ENCODE data around the gene PPM1H.

PPM1H gene

GRCh38 chr12:62793256-62794217 lies 141.4 kb downstream of the PPM1H start:
- Histone ChIP-seq H3K4me1 (ENCODE audit: insufficient read depth, low read length, poor library complexity, severe bottlenecking) (no peaks in the 10 kb centered on the region), H3K9me3 (ENCODE audit: insufficient read depth, low read depth, low read length) (no peaks in the 10 kb centered on the region), H4K20me1 (ENCODE audit: insufficient read depth, low read length, poor library complexity, severe bottlenecking) (no peaks in the 10 kb centered on the region), H3K4me3 (ENCODE audit: low read length, poor library complexity, severe bottlenecking) (no peak overlapping the region), H3K79me2 (ENCODE audit: insufficient read depth, low read length) (no peaks in the 10 kb centered on the region), H2AFZ (ENCODE audit: low read length) (no peak overlapping the region), H3K9ac (ENCODE audit: low read depth, low read length, poor library complexity, severe bottlenecking) (no peak overlapping the region), H3K27me3 (ENCODE audit: insufficient read depth, low read length, poor library complexity, severe bottlenecking) (no peaks in the 10 kb centered on the region), H3K9me2 (replicated peaks; ENCODE audit: low read depth, low read length) (no peaks in the 10 kb centered on the region), H3K4me2 (ENCODE audit: low read depth, low read length, poor library complexity, severe bottlenecking) (no peak overlapping the region), H3F3A (ENCODE audit: low read depth) (no peaks in the 10 kb centered on the region), H3K36me3 (ENCODE audit: insufficient read depth, low read length) (peaks cover 4% of the 10 kb centered on the region; the same call in 1 of the 2 replicates)
- TF ChIP-seq, protein P1, sequence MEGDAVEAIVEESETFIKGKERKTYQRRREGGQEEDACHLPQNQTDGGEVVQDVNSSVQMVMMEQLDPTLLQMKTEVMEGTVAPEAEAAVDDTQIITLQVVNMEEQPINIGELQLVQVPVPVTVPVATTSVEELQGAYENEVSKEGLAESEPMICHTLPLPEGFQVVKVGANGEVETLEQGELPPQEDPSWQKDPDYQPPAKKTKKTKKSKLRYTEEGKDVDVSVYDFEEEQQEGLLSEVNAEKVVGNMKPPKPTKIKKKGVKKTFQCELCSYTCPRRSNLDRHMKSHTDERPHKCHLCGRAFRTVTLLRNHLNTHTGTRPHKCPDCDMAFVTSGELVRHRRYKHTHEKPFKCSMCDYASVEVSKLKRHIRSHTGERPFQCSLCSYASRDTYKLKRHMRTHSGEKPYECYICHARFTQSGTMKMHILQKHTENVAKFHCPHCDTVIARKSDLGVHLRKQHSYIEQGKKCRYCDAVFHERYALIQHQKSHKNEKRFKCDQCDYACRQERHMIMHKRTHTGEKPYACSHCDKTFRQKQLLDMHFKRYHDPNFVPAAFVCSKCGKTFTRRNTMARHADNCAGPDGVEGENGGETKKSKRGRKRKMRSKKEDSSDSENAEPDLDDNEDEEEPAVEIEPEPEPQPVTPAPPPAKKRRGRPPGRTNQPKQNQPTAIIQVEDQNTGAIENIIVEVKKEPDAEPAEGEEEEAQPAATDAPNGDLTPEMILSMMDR (conservative IDR thresholded peaks at IDR 0.05; ENCODE audit: low read length) = peak; percentile 94
- TF ChIP-seq EZH2phosphoT487 (IDR thresholded peaks at IDR 0.05; ENCODE audit: borderline replicate concordance) = no peak

DNA sequence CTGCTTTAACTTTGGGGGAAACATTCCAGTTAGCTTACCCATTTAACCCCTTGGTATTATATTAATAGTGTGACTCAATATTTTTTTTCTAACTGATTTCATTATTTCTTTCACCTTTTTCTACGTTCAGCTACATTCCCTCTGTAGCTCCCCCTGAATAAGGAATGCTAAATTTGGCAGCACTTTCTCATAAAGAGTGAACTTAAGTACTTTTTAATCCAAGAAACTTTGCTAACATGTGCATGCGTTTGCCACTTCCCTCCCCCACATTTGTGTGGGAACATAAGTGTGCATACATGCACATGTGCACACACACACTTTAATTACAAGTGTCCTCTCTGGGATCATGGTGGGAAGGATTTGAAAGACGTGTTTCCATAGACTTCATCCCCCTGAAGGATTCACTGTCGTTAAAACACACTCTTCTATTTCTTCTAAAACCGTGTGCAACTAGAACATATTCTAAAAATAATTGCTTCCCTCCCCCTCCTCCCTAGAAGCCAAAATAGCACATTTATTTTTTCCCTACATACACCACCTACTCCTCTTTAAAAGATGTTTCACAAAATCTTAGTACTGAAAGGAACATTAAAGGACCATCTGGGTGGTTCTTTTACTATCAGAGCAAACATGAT lies 142.6 kb downstream of the PPM1H start:
- Histone ChIP-seq H3K4me2 (ENCODE audit: low read depth, low read length, poor library complexity, severe bottlenecking) (no peak overlapping the region), H4K20me1 (ENCODE audit: insufficient read depth, low read length, poor library complexity, severe bottlenecking) (no peaks in the 10 kb centered on the region), H3K36me3 (ENCODE audit: insufficient read depth, low read length) (peaks cover 8% of the 10 kb centered on the region; the same call in 1 of the 2 replicates), H3K79me2 (ENCODE audit: insufficient read depth, low read length) (no peaks in the 10 kb centered on the region), H2AFZ (ENCODE audit: low read length) (no peak overlapping the region), H3K27me3 (ENCODE audit: insufficient read depth, low read length, poor library complexity, severe bottlenecking) (no peaks in the 10 kb centered on the region), H3K9me3 (ENCODE audit: insufficient read depth, low read depth, low read length) (no peaks in the 10 kb centered on the region), H3K9me2 (replicated peaks; ENCODE audit: low read depth, low read length) (no peaks in the 10 kb centered on the region), H3F3A (ENCODE audit: low read depth) (no peaks in the 10 kb centered on the region), H3K4me1 (ENCODE audit: insufficient read depth, low read length, poor library complexity, severe bottlenecking) (peaks cover 7% of the 10 kb centered on the region), H3K4me3 (ENCODE audit: low read length, poor library complexity, severe bottlenecking) (no peak overlapping the region), H3K9ac (ENCODE audit: low read depth, low read length, poor library complexity, severe bottlenecking) (no peak overlapping the region)
- TF ChIP-seq, protein P1 (conservative IDR thresholded peaks at IDR 0.05; ENCODE audit: low read length) = no peak
- TF ChIP-seq EZH2phosphoT487 (IDR thresholded peaks at IDR 0.05; ENCODE audit: borderline replicate concordance) = no peak

DNA sequence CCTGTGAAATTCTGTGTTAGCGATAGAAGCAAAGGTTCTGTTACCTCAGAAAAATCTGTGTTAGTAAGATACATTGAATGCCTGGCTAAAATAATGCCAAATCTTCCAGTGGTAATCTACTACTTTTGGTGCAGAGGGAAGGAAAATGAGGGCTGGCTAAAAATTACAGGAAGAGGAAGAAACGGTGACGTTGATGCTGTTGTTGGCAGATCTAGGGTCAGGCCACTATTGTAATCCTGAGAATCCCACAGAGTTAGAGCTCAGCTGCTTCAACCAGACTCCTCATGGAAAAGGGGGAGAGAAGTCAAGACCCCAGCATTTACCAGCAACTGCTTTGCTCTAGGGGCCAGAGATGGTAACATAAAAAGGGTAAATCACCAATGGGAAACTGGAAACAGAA lies 145.1 kb downstream of the PPM1H start:
- H3K36me3 ChIP-seq (ENCODE audit: insufficient read depth, low read length) = peaks cover 14% of the 10 kb centered on the region; the same call in 1 of the 2 replicates
- H3K9me3 ChIP-seq (ENCODE audit: insufficient read depth, low read depth, low read length) = no peaks in the 10 kb centered on the region
- no peak overlapping the region for H3K4me2 ChIP-seq (ENCODE audit: low read depth, low read length, poor library complexity, severe bottlenecking)
- no peak overlapping the region for H2AFZ ChIP-seq (ENCODE audit: low read length)
- H3K27me3 ChIP-seq (ENCODE audit: insufficient read depth, low read length, poor library complexity, severe bottlenecking) = no peaks in the 10 kb centered on the region
- H3K79me2 ChIP-seq (ENCODE audit: insufficient read depth, low read length) = no peaks in the 10 kb centered on the region
- H3K4me3 ChIP-seq (ENCODE audit: low read length, poor library complexity, severe bottlenecking) = no peak overlapping the region
- no peaks in the 10 kb centered on the region for H3K9me2 ChIP-seq (replicated peaks; ENCODE audit: low read depth, low read length)
- H3K4me1 ChIP-seq (ENCODE audit: insufficient read depth, low read length, poor library complexity, severe bottlenecking) = peaks cover 29% of the 10 kb centered on the region
- TF ChIP-seq, protein P1 (conservative IDR thresholded peaks at IDR 0.05; ENCODE audit: low read length) = no peak
- no peak for TF ChIP-seq EZH2phosphoT487 (IDR thresholded peaks at IDR 0.05; ENCODE audit: borderline replicate concordance)
- H3K9ac ChIP-seq (ENCODE audit: low read depth, low read length, poor library complexity, severe bottlenecking) = no peak overlapping the region
- no peaks in the 10 kb centered on the region for H4K20me1 ChIP-seq (ENCODE audit: insufficient read depth, low read length, poor library complexity, severe bottlenecking)
- no peaks in the 10 kb centered on the region for H3F3A ChIP-seq (ENCODE audit: low read depth)

Measured in Loucy (cell line).